COR-L47 (cell line): ENCODE results near the gene ZDHHC23.

Source experiments
- DNase-seq: peaks from one replicate; lab custom pipeline; 2025; lab: John Stamatoyannopoulos, UW

ZDHHC23 gene

GRCh38 chr3:114005481-114005880, 57.7 kb downstream of the ZDHHC23 start:
- no peak for DNase-seq

- no peak for DNase-seq
Measured at GRCh38 chr3:114011059-114011797, 63.4 kb downstream of the ZDHHC23 start.
